ENCODE results near the gene SURF1.
"Not testable (repeated sequence)": the region's sequence is repeated elsewhere in the genome, so short reads cannot be mapped to it uniquely, and the experiment has no call there.

SURF1 gene

DNA sequence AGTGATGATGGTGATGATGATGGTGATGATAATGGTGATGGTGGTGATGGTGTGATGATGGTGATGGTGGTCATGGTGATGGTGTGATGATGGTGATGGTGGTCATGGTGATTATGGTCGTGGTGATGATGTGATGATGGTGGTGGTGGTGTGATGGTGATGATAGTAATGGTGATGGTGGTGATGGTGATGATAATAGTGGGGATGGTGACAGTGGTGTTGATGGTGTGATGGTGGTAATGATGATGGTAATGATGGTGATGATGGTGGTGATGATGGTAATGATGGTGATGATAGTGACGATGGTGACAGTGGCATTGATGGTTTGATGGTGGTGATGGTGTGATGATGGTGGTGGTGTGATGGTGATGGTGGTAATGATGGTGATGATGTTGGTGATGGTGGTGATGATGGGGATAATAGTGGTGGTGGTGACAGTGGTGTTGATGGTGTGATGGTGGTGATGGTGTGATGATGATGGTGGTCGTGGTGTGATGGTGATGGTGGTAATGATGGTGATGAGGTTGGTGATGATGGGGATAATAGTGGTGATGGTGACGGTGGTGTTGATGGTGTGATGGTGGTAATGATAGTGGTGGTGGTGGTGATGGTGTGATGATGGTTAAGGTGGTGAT, 26.3 kb upstream of the SURF1 start:
- DNase-seq: no peak

DNA sequence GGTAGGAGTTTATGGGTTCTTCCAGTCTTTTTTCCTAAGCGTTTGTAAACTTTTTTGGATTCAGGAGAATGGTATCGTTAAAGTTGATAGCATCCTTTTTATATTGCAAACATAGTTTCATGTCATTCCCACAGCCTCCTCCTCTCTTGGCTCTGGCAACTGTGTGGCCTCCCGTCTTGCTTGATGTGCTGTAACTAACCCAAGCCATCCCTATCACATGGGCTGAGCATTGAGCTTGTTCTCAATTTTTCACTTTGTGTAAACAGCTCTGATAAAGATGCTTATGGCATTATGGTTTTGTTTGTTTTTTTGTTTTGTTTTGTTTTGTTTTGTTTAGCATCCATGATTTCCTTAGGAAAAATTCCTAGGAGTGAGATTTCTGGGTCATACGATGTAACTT, 24.4 kb upstream of the SURF1 start:
- DNase-seq: no peak

DNA sequence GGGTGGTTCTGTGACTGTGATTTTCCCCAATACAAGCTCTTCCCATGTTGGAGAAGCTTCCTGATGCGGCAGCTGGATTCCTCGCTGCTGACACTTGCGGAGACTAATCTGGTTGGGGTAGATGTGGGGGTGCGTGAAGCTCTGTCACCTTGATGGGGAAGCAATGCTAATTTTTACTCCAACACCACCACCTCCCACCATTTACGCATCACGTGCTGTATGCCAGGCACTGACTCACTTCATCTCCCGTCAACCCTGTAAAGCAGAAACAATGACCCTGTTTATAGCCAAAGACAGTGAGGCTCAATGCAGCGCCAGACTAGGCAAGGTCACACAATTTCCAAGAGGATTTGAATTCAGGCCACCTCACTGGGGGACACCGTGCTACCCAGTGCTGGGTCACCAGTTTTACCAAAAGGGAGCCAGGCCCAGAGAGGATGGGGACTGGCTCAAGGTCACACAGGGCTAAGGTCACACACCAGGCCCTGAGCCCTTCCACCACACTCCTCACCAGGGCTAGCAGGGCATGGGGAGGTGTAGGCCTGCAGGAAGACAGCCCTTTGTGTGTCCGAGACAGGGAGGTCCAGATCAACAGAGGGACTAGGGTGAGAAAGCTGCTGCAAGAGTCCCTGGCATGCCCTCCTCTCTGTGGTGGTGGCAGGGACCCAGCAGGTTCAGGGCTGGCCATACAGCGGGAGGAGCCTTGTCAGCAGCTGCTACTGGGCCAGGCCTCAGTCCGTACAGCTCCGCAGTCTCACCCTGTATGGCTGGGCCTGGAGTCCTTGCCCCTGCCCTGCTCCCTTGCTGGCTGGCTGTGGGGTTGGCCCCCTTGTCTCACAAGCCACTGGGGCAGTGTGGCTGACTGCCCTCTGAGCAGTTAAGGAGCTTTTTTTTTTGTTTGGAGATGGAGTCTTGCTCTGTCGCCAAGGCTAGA, 23.1 kb upstream of the SURF1 start:
- DNase-seq: no peak

DNA sequence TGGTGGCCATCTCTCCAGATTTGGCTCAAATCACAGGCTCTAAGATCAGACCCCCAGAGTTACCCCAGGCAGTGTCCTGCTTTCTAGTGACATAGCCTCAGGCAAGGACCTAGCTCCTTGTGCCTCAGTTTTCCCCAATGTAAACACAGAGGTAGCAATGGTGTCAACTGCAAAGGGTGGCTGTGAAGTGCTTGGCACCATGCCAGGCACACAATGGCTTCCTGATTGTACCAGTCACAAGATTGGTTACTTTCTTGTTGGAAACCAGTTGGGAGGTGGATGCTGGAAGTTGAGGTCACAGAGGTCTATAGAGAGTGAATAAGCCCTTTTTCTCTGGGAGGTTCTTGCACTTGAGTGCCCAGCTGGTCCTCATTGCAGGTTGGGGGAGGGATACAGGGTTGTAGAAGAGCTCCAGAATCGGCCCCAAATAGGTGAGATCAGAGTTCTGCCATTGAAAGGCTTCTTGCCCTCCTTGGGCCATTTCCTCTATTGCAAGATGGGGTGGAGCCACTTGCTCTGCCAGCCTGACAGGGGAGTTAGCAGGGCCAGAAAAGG, 22.2 kb upstream of the SURF1 start:
- no peak for DNase-seq

DNA sequence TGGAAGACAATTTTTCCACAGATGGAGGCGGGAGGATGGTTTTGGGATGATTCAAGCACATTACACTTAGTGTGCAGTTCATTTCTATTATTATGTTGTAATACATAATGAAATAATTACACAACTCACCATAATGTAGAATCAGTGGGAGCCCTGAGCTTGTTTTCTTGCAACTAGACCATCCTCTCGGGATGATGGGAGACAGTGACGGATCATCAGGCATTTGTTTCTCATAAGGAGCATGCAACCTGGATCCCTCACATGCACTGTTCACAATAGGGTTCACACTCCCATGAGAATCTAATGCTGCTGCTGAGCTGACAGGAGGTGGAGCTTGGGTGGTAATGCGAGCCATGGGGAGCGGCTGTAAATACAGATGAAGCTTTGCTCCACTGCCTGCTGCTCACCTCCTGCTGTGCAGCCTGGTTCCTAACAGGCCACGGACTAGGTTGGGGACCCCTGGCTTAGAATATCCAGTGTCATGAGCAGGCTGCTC, 21.5 kb upstream of the SURF1 start:
- DNase-seq: no peak

DNA sequence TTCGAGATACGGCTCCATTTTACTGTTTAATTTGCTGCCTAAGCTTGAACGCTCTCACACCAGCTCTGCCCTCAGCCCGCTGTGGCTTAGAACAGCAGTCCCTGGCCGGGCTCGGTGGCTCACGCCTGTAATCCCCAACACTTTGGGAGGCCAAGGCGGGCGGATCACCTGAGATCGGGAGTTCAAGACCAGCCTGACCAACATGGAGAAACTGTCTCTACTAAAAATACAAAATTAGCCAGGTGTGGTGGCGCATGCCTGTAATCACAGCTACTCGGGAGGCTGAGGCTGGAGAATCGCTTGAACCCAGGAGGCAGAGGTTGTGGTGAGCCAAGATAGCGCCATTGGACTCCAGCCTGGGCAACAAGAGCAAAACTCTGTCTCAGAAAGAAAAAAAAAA, 21.0 kb upstream of the SURF1 start:
- not testable (repeated sequence) for DNase-seq

DNA sequence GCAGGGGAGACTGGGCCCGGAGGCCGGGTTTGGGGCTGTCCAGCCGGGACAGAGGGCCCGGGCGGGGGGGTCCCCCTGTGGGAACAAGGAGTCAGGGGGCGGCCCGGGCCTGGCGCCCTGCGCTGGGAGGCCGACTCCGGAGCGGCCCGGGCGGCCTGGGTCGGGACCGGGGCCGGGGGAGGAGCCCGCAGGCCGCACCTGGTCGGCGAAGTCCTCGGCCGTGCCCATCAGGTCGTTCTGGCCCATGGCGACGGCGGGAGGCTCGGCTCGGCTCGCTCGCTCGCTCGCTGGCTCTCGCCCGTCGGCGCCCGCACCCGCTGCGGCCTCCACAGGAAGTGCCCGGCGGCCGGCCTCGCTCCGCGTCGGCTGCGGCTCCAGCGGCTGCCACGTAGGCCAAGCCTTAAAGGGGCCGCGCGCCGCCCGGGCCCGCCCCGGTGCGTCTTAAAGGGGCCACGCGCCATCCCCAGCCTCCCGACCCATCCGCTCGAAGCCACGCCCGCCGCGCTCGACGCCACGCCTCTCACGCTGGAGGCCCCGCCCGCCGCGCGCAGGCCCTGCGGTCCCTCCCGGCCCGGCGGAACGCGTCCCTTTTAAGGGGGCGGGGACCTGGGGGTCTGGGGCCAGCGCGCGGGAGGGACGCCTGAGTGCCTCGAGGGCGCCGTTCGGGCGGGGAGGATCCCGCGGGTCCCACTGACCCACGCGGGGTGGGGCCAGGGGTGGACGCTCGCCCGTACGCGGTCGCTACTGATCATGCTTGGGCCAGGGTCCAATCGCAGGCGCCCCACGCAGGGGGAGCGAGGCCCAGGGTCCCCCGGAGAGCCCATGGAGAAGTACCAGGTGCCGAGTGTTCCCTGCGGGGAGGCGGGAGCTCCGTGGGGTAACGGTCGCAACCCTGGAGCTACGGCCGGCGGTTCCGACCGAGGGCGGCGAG, 19.7 kb upstream of the SURF1 start, which contains the start of the genes STKLD1 and SURF4:
TSS of gene STKLD1 (plus strand) at position 643 of the 931 bp plus-strand sequence. CDS start at position 751, 108 bp downstream.
TSS of gene SURF4 (minus strand) at position 337 of the 931 bp plus-strand sequence. CDS start at position 246, 91 bp downstream.
- peak; percentile 98 for DNase-seq

DNA sequence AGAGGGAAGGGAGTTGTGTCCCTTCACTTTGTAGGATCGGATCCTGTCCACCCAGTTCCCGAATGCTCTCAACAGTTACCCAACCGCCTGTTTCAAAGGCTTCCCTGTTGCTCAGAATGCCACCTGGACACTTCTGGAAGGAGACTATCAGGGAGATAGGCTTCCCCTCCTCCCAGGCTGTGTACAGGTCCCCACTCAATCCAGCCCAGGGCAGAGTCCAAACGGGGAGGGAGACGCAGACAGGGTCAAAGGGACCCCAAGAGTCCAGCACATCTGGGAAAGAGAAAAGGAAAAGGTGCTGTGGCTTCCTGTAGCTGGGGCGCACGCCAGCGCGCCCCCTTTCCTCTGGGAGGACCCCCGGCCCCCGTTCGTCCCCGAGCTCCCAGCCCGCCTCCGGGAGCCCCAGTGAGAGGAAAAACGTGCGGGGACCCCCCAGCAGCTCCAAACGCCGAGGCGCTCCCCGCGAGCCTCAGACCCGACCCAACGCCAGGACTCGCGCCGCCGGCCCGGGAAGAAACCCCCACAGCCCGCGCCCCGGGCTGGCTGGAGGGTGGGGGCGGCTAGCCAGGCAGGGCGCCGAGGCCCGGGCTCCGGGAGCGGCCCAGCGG, 18.9 kb upstream of the SURF1 start:
- no peak for DNase-seq

DNA sequence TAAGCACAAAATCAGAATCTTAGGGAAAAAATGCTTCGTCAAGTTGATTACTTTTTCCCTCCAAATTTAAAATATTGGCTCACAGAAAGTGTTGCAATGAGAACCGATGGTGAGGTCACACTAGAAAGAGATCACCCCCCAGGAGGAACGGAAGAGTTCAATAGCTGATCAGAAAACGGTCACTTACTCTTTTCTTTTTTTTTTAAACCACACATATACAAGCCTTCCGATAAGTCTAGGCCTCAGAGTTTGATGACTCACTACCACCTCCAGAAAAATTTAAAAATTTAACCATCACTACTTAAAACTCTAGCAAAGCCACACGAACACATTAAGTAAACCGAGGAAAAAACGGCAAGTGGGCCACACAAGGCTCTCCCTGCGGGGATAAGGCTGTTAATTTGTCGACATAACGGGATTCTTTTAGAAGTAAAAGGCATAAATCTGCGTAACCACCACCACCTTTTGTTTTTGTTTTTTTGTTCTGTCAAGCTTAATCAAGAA, 18.4 kb upstream of the SURF1 start:
- DNase-seq: no peak

DNA sequence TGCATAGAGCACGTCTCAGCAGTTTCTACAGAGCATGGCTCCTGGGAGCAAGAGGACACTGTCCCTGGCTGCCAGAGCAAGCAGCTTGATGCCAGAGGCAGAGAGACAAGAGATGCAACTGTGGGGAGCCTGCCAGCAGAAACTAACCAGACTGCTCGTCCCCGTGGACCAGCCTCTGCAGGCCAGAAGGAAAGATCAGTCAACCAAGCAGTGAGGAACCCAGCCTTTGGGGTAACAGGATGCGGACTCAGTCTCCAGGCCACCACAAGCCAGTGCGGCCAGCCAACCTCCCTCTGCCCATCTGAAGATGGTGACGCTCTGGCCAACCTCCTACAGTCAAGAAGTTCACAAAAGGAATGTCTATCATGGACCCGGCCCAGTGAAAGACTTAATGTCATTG, 15.9 kb upstream of the SURF1 start:
- DNase-seq: no peak

DNA sequence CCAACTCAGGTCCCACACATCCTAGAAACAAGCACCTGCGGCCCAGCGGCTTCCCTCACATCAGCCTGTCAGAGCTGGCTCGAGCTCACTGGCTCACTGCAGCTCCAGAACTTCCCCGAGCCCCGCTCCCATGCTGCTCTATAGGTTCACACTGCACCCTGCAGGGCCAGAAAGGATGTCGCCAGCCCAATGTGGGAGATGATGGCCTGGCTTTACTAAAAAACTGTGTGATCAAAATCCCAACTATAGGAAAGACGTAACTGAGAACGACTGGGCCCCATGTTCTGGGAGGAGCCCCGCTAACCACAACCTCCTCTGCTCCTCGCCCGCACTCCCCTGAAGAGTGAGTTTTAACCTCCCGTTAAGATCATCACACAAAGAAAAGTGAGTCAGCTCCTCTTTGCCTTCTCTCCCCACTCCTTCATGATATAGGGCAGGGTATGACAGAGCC, 15.0 kb upstream of the SURF1 start:
- peak; percentile 67 for DNase-seq

DNA sequence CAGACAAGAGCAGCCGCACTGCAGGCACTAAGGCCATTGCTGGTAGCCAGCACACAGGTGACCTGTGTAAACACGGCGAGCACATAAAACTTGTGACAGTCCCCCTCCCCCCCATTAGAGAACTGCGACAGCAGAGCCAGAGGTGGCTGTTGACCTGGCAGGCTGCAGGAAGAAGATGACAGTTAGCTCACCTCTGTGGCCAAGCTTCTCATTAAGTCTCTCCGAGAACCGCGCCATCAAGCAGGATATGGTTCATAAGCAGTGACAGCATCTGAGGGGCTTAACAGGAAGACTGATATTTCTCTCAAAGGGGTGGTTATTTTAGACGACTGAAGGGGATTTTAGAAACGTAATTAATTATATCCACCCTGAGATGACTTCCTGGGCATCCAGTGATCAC, 14.4 kb upstream of the SURF1 start:
- DNase-seq: no peak

DNA sequence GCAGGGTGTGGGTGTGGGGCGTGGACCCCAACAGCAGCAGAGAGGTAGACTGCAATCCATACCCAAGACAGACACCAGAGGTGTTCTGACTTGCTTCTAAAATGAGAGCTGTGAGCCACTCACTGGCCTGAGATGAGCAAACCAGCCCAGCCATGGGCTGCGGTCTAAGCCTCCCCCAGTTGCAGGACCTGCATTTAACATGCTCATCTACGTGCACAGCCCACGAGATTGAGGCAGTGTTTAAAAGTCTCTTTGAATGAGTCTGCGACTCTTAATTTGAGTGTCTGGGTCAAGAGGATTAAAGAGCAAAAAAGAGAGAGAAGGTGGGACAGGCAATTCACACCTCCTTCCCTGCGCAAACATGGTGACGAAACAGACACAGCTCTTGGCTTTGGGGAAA, 13.6 kb upstream of the SURF1 start:
- DNase-seq: no peak

DNA sequence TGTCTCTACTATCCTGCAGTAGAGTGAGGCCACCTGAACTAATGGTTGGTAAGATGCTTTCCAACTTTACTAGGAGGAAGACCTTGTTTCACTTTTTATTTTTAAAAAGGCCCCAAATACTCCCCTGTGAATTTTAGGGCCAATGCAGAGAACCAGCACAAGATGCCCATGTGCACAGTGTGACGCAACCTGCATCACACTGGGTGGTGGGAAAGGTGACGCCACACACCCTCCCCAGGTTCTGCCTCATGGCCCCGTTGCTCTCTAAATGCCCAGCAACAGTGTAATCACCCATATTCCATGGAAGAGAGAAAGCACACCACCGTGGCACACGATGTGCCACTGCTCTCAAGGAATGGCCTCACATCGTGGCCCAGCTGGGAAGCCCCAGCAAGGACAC, 13.1 kb upstream of the SURF1 start:
- DNase-seq: no peak

DNA sequence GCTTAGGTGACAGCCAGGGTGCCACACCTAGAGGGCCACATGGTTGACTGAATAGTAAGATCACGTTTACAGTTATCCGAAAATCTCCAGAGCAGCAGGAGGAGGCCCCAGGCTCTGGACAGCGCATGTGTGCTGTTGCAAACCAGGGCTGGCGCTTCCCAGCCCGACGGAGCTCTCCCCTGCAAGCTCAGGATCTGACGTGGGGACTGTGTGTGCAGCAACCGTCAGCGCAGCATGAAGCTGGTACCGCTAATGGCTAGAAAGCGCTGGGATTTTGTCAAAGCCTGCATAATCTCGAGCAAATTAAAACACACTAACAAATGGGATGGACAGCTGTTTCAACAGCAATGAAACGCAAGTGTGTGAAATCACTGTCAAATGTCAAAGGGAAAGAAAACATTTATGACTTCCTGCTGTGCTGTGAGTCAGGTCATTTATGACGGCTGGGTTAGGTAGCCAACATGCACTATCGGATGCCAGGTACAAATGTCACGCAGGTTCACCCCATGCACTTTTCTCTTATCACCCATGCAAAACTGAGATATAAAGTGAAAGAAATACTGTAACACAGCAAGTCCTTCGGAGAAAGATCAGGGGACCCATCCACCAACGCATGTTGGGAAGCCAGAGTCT, 12.1 kb upstream of the SURF1 start:
- DNase-seq: no peak

DNA sequence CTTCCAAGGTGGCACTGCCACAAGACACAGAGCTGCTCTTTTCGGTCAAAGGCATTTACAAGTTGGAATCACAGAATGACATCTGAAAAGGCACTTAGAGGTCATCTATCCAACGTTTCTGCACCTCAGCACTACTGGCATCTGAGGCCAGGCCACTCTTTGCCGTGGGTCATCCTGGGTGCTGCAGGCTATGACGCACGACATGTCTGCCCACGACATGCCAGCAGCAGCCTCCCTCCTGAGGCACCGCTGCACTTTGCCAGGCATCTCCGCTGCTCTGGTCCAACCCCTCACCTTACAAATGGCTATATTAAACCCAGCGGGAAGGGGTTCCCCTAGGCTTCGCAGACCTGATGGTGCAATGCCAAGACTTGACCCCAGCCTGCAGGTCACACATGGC, 11.5 kb upstream of the SURF1 start:
- DNase-seq: no peak

DNA sequence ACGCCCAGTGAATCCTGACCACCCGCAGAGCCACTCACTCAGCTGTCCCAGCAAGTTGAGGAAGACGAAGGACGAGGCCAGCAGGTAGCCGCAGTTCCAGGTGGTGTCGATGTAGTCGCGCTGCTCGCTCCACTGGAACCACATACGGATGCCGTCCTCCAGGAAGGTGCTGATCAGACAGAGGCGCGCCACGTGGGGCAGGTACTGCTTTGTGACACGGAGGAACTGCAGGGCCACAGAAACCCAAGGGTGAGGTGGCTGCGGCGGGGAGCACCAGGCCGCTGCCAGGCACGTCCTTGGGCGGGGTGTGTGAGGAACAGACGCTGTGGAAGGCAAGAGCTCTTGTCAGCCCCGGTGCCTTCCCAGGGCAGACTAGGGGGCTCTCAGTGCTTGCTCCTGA, 10.9 kb upstream of the SURF1 start:
- DNase-seq: no peak

DNA sequence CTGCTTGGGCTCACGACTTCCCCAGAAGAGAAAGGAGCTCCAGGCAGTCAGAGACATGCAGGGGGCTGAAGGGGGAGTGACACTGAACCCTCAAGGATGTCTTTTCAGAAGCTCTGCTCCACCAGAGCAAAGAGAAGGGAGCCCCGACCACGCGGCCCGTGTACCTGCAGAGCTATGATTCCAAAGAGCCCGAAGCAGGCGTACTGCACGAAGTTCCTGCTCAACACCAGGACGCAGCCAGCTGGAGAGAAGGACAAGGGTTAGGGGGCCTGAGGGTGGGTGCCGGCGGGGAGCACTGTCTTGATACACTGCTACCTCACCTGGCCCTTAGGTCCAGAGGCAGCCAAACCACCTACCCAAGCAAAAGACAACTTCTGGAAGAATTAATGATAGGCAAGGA, 10.1 kb upstream of the SURF1 start:
- no peak for DNase-seq

DNA sequence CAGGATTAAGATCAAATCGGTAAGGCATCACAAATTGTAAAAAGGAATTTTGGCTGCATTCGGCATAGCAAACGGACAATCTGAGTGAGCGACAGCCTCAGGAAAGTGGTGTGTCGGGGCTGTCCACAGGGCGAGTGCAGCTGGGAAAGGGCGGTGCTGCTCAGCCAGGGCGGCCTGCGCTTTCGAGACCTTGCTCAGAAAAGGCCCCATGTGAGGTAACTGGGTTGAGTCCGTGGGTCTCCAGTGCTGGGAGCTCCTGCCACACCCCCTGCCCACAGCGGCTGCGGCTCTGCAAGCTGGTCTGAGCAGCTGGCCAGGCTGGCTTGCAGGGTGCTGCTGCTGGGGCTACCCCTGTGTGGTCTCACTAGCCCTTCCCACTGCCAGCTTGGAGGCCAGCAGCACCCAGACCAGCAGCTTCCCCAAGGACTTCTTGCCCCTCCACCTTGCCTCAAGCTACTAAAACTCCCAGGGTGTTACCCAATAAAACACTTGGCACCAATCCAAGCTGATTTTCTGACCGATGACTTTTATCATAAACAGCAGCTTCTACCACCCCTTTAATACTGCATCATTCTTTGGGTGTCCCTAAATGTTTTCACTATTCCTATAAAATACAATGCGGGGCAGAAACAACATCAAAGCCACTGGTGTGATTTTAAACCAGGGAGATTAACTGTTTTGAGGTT, 6.2 kb upstream of the SURF1 start:
- DNase-seq: no peak

DNA sequence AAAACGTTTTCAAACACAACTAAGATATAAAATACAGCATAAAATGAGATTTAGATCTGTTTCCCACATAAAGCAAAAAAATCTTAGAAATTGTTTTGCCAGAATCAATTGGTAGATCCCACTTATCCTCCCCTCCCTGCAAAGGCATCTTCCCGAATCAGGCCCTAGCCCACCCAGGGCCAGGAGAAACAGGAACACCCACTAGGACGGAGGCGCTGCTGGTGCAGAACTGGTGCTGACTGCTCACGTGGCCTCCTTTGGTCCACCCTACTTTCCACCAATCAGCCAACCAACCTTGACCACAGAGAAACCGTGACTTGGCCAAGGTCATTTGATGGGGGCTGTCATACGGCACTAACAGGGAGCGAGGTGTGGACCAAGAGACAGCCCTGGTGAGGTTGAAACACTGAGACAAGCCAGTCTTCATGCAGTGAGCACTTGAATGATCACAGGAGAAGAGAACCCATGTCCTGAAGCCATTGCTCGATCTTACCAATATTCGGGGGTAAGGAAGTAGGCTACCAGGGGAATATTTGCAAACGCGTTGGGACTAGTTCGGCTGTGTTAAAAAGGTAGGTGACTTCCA, 5.3 kb upstream of the SURF1 start:
- no peak for DNase-seq
